NCI-H128 (cell line): Measurements from ENCODE around the gene GNB1.
"Not testable (repeated sequence)": the region's sequence is repeated elsewhere in the genome, so short reads cannot be mapped to it uniquely, and the experiment has no call there.

Source experiments
- DNase-seq: peaks from one replicate; lab custom pipeline; 2025; ENCODE audit not compliant: unreplicated experiment; lab: John Stamatoyannopoulos, UW

The GNB1 gene

GRCh38 chr1:1890506-1891348 lies at the start of gene GNB1:
Gene GNB1 (minus strand): TSS chr1:1891087. CDS start chr1:1825453, 65,634 bp downstream.
- DNase-seq: peak; percentile 92

GRCh38 chr1:1940123-1940425 lies 49.2 kb upstream of the GNB1 start:
- DNase-seq: no peak

DNA sequence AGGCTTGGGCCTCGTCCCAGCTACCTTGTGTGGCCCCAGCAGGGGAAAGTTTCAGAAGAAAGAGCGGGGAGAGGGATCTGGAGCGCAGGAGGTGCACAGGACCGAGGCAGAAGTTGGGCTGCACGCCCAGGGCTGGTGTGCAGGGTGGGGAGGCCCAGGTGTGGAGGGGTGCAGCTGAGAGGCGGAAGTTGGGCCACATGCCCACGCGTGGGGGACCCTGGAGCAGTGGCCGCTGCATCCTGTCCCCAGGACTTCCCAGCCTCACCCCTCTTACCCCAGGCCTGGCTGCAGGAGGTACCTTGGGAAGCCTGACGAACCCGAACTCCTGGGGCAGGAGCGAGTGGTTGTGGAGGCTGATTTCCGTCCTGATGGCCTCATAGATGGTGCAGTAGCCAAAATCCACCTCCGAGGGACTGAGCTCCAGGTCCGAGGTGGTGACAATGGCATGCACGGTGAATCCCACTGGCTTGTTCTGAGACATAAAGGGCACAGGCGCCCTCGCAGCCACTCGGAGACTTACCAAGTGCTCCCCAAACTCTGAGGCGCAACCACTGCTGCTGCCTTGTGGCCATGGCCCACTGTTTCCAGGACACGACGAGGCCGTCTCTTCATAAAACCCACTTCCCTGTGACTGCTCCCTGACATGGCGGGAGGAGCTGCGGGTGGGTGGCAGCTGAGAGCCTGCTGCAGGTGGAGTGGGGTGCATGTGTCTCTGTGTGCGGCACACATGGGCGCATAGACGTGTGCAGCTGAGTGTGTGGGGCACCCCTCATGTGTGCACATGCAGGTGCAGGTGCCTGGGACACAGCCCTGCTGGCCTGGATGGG lies 48.6 kb upstream of the GNB1 start:
- no peak for DNase-seq

GRCh38 chr1:1938613-1939295 lies 47.9 kb upstream of the GNB1 start:
- DNase-seq: no peak

DNA sequence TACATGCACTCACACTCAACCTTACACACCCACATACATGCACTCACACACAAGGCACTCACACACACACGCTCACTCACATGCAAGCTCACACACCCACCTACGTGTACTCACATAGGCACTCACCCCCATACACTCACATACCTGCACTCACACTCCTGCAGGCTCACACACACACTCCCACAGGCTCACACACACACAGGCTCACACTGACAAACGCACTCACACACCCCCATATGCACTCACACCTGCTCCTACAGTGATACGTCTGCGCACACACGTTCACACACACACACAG lies 47.3 kb upstream of the GNB1 start:
- no peak for DNase-seq

DNA sequence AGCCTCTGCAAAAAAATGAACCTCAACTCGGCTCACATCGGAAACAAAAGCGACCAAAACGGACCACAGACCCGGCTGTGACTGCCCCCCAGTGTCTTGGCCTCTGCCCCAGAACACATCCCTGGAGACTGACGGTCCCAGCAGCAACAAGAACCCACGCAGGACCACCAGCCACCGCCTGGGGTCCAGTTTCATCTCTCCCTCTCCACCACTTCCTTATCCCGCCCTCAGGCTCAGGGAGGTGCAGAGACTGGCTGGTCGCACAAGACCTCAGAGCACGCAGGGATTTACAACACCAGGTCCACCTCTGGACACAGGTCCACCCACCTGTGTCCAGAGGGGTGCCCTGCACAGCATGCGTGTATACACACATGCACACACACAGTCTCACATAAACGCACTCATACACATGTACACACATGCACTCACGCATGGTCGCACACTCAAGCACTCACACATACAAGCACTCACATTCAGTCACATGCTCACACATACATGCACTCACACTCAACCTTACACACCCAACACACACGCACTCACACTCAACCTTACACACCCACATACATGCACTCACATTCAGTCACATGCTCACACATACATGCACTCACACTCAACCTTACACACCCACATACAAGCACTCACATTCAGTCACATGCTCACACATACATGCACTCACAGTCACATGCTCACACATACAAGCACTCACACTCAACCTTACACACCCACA lies 46.8 kb upstream of the GNB1 start:
- no peak for DNase-seq

- DNase-seq: no peak
These were observed 46.2 kb upstream of the GNB1 start for GRCh38 chr1:1937061-1937460.

DNA sequence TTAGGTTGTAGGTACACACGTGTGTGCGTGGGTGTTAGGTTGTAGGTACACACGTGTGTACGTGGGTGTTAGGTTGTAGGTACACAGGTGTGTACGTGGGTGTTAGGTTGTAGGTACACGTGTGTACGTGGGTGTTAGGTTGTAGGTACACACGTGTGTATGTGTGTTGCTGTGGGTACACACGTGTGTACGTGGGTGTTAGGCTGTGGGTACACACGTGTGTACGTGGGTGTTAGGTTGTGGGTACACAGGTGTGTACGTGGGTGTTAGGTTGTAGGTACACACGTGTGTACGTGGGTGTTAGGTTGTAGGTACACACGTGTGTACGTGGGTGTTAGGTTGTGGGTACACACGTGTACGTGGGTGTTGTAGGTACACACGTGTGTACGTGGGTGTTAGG lies 44.0 kb upstream of the GNB1 start:
- DNase-seq: not testable (repeated sequence)

DNA sequence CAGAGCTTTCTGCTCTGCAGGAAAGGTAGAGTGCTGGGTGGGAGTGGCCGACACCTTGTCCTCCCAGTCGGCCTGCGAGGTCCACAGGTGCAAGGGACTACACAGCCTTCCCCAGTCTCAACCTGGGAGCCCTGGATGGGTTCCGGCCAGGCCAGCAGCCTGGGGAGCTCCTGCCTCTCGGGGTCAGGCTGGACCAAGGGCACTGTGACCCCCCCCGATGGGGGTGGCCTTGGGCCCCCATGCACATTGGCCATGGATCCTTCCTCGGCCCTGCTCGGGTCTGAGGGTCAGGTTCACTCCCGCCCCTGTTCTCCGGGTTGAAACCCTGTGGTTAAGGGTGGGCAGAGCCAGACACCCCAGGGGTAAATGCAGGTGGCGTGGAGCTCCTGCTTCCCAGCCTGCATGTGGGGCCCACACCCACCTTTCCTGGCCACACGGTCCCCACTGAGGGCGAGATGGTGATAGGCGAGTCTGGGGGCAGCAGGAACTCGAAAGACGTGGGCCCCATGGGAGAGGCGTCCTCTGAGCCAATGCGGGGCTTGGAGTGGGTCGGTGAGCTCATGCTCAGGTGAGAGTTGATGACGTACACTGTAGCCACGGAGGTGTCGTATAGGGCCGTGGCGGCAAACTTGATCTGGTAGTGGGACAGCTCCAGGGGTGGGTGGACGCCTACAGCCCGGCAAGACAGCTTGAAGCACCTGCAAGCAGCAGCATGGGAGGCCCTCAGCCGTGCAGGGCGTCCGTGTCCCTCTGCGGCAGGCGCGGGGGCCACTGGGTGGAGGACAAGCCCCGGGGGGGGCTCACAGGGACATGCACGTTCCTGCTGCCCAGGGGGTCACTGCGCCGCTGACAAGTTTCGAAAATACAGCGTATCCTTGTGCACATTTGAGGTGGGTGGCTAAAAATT lies 39.0 kb upstream of the GNB1 start:
- DNase-seq: no peak

DNA sequence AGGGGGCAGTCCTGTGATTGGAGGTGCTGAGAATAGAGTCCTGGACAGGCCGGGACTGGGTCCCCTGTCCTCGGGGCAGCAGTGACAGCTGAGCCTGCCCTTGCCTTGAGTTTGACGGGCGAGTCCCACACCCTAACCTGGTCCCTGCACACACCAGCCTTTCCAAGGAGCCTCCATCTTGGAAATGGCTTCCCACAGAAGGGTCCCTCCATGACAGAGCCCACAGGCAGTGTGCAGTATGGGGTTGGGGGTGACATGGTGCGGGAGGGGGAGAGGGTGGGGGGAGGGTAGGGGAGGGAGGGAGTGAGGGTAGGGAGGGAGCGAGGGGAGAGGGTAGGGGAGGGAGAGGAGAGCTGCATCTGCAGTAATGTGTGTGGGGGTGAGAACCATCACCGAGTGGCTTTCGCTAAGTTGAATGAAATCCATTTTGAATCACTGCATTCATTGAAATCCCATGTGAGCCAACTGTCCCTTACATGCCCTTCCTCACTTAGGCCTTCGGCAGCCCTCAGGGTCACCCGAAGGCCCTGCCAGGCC lies 38.3 kb upstream of the GNB1 start:
- DNase-seq: no peak

DNA sequence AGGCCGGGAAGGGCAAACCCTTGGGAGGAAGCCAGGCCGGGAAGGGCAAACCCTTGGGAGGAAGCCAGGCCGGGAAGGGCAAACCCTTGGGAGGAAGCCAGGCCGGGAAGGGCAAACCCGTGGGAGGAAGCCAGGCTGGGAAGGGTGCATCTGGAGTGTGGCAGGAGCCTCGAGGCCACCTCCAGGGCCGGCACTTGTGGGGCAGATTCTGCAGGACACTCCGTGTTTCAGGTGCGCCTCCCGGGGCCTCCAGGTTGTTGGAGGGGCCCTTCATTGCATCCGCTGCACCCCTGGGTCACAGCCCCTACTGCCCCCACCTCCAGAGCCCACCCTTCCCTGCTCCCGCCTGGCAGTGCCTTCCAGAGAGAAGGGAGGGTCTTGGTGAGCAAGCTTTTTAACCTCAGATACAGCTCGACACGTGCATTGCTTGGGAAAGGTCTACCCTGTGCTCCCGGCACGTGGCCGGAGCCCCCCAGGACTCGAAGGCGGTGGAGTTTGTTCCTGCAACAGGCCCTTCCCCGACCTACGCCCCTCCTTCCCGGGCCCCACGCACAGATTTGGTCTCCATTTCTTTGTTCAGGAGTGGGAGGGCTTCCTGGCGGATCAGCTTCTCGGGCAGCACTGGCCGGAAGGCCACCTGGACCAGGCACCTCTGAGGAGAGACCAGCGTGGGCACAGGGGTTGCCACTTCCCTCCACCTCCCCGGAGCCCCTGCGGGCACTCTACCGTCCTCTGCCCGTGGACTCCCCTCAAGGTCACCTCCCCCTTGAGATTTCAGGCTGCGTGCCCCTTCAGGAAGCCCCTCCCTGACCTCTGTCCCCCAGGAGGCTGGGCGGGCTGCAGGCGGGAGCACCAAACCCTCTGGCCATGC lies 37.6 kb upstream of the GNB1 start:
- DNase-seq: no peak

GRCh38 chr1:1927751-1928150 lies 36.9 kb upstream of the GNB1 start:
- DNase-seq: no peak

DNA sequence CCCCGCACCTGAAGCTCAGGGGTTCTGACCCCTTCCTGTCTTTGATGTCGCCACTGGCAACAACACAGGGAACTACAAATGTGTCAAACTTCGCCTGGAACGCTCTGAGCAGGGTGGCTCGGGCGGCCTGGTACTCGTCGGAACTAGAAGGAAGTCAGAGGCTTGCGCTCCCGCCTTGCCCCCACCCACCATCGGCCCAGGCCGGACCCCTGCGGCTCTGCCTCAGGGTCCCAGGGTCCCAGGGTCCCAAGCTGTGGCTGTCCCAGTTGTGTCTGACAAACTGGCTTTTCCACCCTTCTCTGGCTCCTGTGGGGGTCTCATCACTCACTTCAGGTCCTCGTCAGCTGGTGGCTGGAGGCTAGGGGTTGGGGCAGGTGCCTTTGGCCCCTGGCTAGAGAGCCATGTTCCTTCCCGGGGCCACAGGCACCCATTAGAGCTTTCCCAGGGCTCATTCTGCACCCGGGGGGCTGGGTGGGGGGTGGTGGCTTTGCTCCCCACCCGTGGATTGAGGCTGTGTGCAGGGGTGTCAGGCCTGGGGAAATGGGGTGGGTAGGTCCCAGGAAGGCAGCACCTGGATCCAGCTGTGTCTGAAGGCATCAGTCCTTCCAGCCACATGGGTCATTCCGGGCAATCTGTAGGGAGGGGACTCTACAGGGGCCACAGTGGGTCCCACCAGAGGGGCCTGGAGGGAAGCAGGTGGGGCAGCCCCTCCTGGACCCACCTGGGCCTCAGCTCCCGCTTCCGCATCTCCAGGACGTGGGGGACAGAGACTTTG lies 36.2 kb upstream of the GNB1 start:
- DNase-seq: no peak

GRCh38 chr1:1926346-1926811 lies 35.5 kb upstream of the GNB1 start:
- DNase-seq: no peak

DNA sequence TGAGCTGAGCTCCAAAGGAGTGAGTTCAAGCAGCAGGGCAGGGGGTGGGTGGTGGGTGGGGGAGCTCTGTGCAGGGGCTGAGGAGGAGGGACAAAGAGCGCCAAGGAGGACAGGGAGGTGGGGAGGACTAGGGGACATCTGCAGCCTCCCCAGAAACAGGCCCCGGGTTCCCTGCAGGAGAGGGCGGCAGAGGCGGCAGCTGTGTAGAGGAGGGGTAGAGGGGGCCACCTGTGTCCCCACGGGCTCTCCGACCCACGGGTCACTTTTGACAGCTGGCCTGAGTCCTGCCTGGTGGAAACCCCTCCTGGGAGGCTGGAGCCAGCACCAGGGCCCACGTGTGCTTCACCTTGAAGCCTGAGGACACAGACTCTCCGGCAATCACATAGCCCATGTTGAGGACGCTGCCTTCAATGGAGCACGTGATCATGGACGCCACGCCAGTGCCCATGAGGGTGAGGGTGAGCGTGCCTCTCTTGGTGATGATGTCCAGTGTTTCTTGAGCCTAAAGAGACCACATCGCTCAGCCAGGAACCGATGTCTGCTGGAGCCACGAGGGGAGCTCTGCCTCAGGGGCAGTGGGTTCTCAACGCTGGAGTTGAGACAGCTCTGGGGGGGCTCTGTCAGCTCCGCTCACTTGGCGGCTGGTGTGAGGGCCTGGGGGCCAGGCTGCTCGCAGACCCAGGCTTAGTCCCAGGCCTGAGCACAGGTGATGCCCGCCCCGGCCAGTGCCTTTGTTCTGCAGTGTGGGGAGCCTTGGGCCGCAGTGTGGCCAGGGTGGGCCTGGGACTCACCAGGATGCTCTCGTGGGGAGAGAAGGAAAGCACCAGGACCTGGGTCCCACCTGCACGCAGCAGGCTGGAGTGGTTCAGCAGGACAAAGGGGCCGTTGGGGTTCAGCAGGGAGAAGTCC lies 34.8 kb upstream of the GNB1 start:
- no peak for DNase-seq

GRCh38 chr1:1924849-1925248 lies 34.0 kb upstream of the GNB1 start:
- DNase-seq: no peak

DNA sequence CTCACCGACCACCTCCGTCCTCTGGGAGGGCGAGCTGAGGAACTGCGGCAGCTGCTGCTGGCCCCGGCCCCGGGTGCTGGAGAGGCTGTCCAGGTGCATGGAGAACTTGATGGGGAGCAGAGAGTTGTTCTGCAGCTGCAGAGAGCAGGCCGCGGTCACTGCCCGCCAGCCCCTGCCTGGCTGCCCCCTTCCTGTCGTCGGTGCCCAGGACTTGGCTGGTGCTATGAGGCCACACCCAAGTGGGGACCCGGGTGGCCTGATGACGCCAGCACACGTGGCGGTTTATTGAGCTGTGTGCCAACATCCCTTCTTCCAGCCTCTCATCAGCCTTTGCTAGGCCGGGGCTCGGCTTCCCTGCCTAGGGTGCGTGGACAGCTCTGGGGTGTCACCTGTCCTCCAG lies 33.5 kb upstream of the GNB1 start:
- no peak for DNase-seq
